ENCODE measurements around the gene TANGO6. TPM values are rescaled to one million over a fixed set of nuclear protein-coding genes. Genes with fewer than 3 reads are reported as not detected.
"Not testable (repeated sequence)": the region's sequence is repeated elsewhere in the genome, so short reads cannot be mapped to it uniquely, and the experiment has no call there.

TANGO6 gene
- total and polyA plus RNA-seq, 3 donors from 2014 or later: 23.1 to 41.3 (median 39.4) TPM

DNA sequence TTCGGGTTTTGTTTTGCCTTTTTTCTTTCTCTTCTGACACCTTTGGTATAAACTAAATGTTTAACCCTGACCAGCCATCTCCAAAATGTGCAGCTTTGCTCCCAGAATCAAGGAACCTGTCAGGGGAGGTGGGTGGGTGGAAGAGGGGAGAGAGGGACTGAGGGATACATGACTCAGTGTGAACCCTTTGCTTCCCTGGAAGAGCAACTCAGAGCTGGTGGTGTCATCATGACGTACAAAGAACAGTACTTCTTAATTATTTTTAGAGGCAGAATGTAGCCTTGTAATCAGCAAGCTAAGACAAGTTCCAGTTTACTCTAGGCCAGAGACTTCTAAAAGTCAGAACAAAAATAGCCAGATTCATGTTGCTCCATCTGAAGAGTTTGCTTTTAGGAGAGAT lies 142.5 kb downstream of the TANGO6 start:
- intact Hi-C loops (cut with DNase I; ENCODE audit: low total_unique reads): no loop called here
- no peaks in the 10 kb centered on the region for H3K27me3 ChIP-seq
- H3K27ac ChIP-seq: peak overlapping the region; percentile 46 to 57
- 29 to 40% methylated on average over 2 of the region's 2 CpGs for WGBS, 2 donors
- DNase-seq: no peak
- peaks cover 9% of the 10 kb centered on the region for H3K4me1 ChIP-seq
- no peaks in the 10 kb centered on the region for H3K9me3 ChIP-seq
- no peaks in the 10 kb centered on the region for H3K36me3 ChIP-seq (ENCODE audit: low read depth, missing control alignments)
- no peak overlapping the region for H3K4me3 ChIP-seq
- TF ChIP-seq POLR2A (IDR thresholded peaks at IDR 0.05): no peak
- TF ChIP-seq, protein P1, sequence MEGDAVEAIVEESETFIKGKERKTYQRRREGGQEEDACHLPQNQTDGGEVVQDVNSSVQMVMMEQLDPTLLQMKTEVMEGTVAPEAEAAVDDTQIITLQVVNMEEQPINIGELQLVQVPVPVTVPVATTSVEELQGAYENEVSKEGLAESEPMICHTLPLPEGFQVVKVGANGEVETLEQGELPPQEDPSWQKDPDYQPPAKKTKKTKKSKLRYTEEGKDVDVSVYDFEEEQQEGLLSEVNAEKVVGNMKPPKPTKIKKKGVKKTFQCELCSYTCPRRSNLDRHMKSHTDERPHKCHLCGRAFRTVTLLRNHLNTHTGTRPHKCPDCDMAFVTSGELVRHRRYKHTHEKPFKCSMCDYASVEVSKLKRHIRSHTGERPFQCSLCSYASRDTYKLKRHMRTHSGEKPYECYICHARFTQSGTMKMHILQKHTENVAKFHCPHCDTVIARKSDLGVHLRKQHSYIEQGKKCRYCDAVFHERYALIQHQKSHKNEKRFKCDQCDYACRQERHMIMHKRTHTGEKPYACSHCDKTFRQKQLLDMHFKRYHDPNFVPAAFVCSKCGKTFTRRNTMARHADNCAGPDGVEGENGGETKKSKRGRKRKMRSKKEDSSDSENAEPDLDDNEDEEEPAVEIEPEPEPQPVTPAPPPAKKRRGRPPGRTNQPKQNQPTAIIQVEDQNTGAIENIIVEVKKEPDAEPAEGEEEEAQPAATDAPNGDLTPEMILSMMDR (IDR thresholded peaks at IDR 0.05): no peak

GRCh38 chr16:68987734-68988457 lies 144.6 kb downstream of the TANGO6 start:
- H3K4me3 ChIP-seq: no peak overlapping the region
- H3K9me3 ChIP-seq: no peaks in the 10 kb centered on the region
- H3K27ac ChIP-seq: no peak overlapping the region
- H3K4me1 ChIP-seq: peaks cover 9% of the 10 kb centered on the region
- DNase-seq: no peak
- no peaks in the 10 kb centered on the region for H3K36me3 ChIP-seq (ENCODE audit: low read depth, missing control alignments)
- intact Hi-C loops (cut with DNase I; ENCODE audit: low total_unique reads): no loop called here
- TF ChIP-seq POLR2A (IDR thresholded peaks at IDR 0.05): no peak
- TF ChIP-seq, protein P1 (IDR thresholded peaks at IDR 0.05): no peak
- WGBS, 2 donors: 77 to 80% methylated on average over 4 of the region's 4 CpGs
- no peaks in the 10 kb centered on the region for H3K27me3 ChIP-seq

DNA sequence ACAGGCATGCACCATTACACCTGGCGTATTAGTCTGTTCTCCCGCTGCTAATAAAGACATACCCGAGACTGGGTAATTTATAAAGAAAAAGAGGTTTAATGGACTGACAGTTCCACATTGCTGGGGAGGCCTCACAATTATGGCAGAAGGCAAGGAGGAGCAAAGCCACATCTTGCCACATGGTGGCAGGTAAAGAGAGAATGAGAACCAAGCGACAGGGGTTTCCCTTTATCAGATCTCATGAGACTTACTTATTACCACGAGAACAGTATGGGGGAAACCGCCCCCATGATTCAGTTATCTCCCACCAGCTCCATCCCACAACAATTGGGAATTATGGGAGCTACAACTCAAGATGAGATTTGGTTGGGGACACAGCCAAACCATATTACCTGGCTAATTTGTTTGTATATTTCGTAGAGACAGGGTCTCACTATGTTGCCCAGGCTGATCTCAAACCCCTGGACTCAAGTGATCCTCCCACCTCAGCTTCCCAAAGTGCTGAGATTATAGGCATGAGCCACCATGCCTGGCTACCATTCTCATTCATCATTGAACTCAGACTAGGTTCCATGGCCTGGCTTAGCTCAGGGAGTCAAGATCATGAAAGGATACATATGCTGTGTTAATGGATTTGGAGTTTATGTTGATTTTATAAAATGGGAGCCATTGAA lies 147.0 kb downstream of the TANGO6 start:
- H3K27me3 ChIP-seq; H3K9me3 ChIP-seq; H3K27ac ChIP-seq; H3K4me3 ChIP-seq; DNase-seq; H3K4me1 ChIP-seq; H3K36me3 ChIP-seq (ENCODE audit: low read depth, missing control alignments); intact Hi-C loops (cut with DNase I; ENCODE audit: low total_unique reads): not testable (repeated sequence)
- WGBS, 2 donors: 92 to 93% methylated on average over 6 to 7 of the region's 7 CpGs

GRCh38 chr16:68991075-68991474 lies 147.7 kb downstream of the TANGO6 start:
- H3K36me3 ChIP-seq (ENCODE audit: low read depth, missing control alignments): no peaks in the 10 kb centered on the region
- intact Hi-C loops (cut with DNase I; ENCODE audit: low total_unique reads): no loop called here
- no peak overlapping the region for H3K4me3 ChIP-seq
- H3K4me1 ChIP-seq: peaks cover 10% of the 10 kb centered on the region
- no peak for DNase-seq
- H3K9me3 ChIP-seq: no peaks in the 10 kb centered on the region
- H3K27me3 ChIP-seq: no peaks in the 10 kb centered on the region
- TF ChIP-seq POLR2A (IDR thresholded peaks at IDR 0.05): no peak
- TF ChIP-seq, protein P1 (IDR thresholded peaks at IDR 0.05): no peak
- H3K27ac ChIP-seq: no peak overlapping the region

GRCh38 chr16:68992521-68992920 lies 149.2 kb downstream of the TANGO6 start:
- intact Hi-C loops (cut with DNase I; ENCODE audit: low total_unique reads): no loop called here
- TF ChIP-seq, protein P1 (IDR thresholded peaks at IDR 0.05): no peak
- TF ChIP-seq POLR2A (IDR thresholded peaks at IDR 0.05): no peak
- DNase-seq: no peak

More at GRCh38 chr16:68992521-68992920, 149.2 kb downstream of the TANGO6 start:
- Histone ChIP-seq H3K4me3 (no peak overlapping the region), H3K36me3 (ENCODE audit: low read depth, missing control alignments) (no peaks in the 10 kb centered on the region), H3K9me3 (no peaks in the 10 kb centered on the region), H3K27me3 (no peaks in the 10 kb centered on the region), H3K4me1 (peaks cover 6% of the 10 kb centered on the region), H3K27ac (no peak overlapping the region)
- 77 to 78% methylated on average over 5 of the region's 5 CpGs for WGBS, 2 donors
